Colonic mucosa (tissue), 4 donors: ENCODE measurements around the gene AAK1. TPM values are rescaled to one million over a fixed set of nuclear protein-coding genes. Genes with fewer than 3 reads are reported as not detected.
A peak's percentile ranks its signal among the peaks of the same experiment; 100 is the strongest.

Experiments
- DNase-seq: peaks from one replicate; pipeline ENCODE4 v3.0.0-alpha.2; 2020
- H3K27ac ChIP-seq: fragments of 200-600 bp; one replicate; pipeline ENCODE4 v1.8.0; 2021
- H3K27me3 ChIP-seq: fragments of 200-600 bp; one replicate; pipeline ENCODE4 v1.8.0; 2021
- H3K36me3 ChIP-seq: fragments of 200-600 bp; one replicate; pipeline ENCODE4 v1.8.0; 2021
- H3K4me1 ChIP-seq: fragments of 200-600 bp; one replicate; pipeline ENCODE4 v1.8.0; 2021; ENCODE audit warnings: mild to moderate bottlenecking
- H3K4me3 ChIP-seq: fragments of 200-600 bp; one replicate; pipeline ENCODE4 v1.8.0; 2021
- H3K9ac ChIP-seq, 2 donors: one replicate each; pipeline ENCODE4 v1.7.0; 2013; ENCODE audit warnings: control low read depth in 2 of 2, low read depth in 2 of 2, low read length in 2 of 2
- H3K9me3 ChIP-seq: fragments of 200-600 bp; one replicate; pipeline ENCODE4 v1.8.0; 2021
- CTCF ChIP-seq: fragments of 200-600 bp; IDR thresholded peaks from one replicate; pipeline ENCODE4 v1.8.0; 2022; ENCODE audit warnings: antibody characterized with exemption, mild to moderate bottlenecking
- intact Hi-C: fragments of 100-400 bp; cut with DNase I; formaldehyde crosslinking; loops from one replicate; pipeline ENCODE4 v1.14.1; 2022
- total RNA-seq, 2 donors: library from RNA; stranded (reverse); fragmentation: NEBNext Ultra II Directional in 1 of 2; extraction: Animal tissue kit (Norgen Biotek cat#: 25700) in 1 of 2; gene quantifications; one replicate each; pipeline ENCODE4 v1.2.1, GENCODE V29; 2021
- donor health status: healthy.
- donor health status: DM: no; HTN: no; CAD: no.
- donor health status: DM: no; HTN: no; CAD: no.

The AAK1 gene
- total RNA-seq, 2 donors from 2014 or later = 33.5 to 41.7 TPM

- intact Hi-C loops = no loop called here
- no peaks in the 10 kb centered on the region for H3K4me1 ChIP-seq
- TF ChIP-seq CTCF = no peak
- H3K4me3 ChIP-seq = no peak overlapping the region
- H3K27me3 ChIP-seq = no peaks in the 10 kb centered on the region
- H3K27ac ChIP-seq = no peak overlapping the region
- DNase-seq = peak; percentile 79
- no peak overlapping the region for H3K9ac ChIP-seq
- no peaks in the 10 kb centered on the region for H3K9me3 ChIP-seq
- no peaks in the 10 kb centered on the region for H3K36me3 ChIP-seq
These were observed 124.7 kb downstream of the AAK1 start for GRCh38 chr2:69518841-69519240.

GRCh38 chr2:69517410-69517809 lies 126.1 kb downstream of the AAK1 start:
- H3K36me3 ChIP-seq = no peaks in the 10 kb centered on the region

GRCh38 chr2:69514819-69515218 lies 128.7 kb downstream of the AAK1 start:
- no peak for DNase-seq
- no peak overlapping the region for H3K27ac ChIP-seq
- H3K36me3 ChIP-seq = no peaks in the 10 kb centered on the region
- no peak overlapping the region for H3K4me3 ChIP-seq
- TF ChIP-seq CTCF = no peak
- no peaks in the 10 kb centered on the region for H3K27me3 ChIP-seq
- H3K9ac ChIP-seq = no peak overlapping the region
- H3K9me3 ChIP-seq = no peaks in the 10 kb centered on the region
- intact Hi-C loops = no loop called here
- H3K4me1 ChIP-seq = no peaks in the 10 kb centered on the region

More at GRCh38 chr2:69517410-69517809, 126.1 kb downstream of the AAK1 start:
- Histone ChIP-seq H3K4me3 (no peak overlapping the region), H3K4me1 (no peaks in the 10 kb centered on the region), H3K27me3 (no peaks in the 10 kb centered on the region), H3K9me3 (no peaks in the 10 kb centered on the region), H3K9ac (no peak overlapping the region), H3K27ac (no peak overlapping the region)
- DNase-seq = no peak
- intact Hi-C loops = no loop called here
- no peak for TF ChIP-seq CTCF

GRCh38 chr2:69514406-69514805 lies 129.1 kb downstream of the AAK1 start:
- Histone ChIP-seq H3K9me3 (no peaks in the 10 kb centered on the region), H3K27me3 (no peaks in the 10 kb centered on the region), H3K9ac (no peak overlapping the region), H3K27ac (no peak overlapping the region), H3K4me1 (peaks cover 3% of the 10 kb centered on the region), H3K36me3 (no peaks in the 10 kb centered on the region), H3K4me3 (no peak overlapping the region)
- intact Hi-C loops = no loop called here
- TF ChIP-seq CTCF = no peak
- no peak for DNase-seq

GRCh38 chr2:69512446-69512845 lies 131.1 kb downstream of the AAK1 start:
- no peak for TF ChIP-seq CTCF
- intact Hi-C loops = no loop called here
- Histone ChIP-seq H3K4me3 (no peak overlapping the region), H3K36me3 (no peaks in the 10 kb centered on the region), H3K27ac (no peak overlapping the region), H3K27me3 (no peaks in the 10 kb centered on the region), H3K4me1 (peaks cover 10% of the 10 kb centered on the region), H3K9ac (no peak overlapping the region), H3K9me3 (no peaks in the 10 kb centered on the region)
- DNase-seq = no peak

GRCh38 chr2:69510204-69510603 lies 133.3 kb downstream of the AAK1 start:
- no peak for DNase-seq
- Histone ChIP-seq H3K27me3 (no peaks in the 10 kb centered on the region), H3K9me3 (no peaks in the 10 kb centered on the region), H3K36me3 (no peaks in the 10 kb centered on the region), H3K4me3 (no peak overlapping the region), H3K4me1 (peaks cover 10% of the 10 kb centered on the region), H3K27ac (no peak overlapping the region), H3K9ac (no peak overlapping the region)
- intact Hi-C loops = no loop called here
- TF ChIP-seq CTCF = no peak
